SK-N-MC (cell line): Measurements from ENCODE around the gene NSD1.

Source experiments
- EZH2 ChIP-seq: fragments of 200-600 bp; sonication (generic); IDR thresholded peaks from one replicate; pipeline ENCODE4 v1.6.1; 2017; ENCODE audit warnings: antibody characterized with exemption
- FOXP2 ChIP-seq: optimal IDR thresholded peaks from 2 replicates; pipeline ENCODE3; 2011; ENCODE audit warnings: mild to moderate bottlenecking, moderate library complexity; ENCODE audit not compliant: insufficient read depth; ENCODE audit errors: extremely low read length, control extremely low read depth
- POLR2AphosphoS5 ChIP-seq: IDR thresholded peaks from 2 replicates; pipeline ENCODE4 v1.6.1; 2012; ENCODE audit warnings: mild to moderate bottlenecking, low read depth, low read length, borderline replicate concordance

GRCh38 chr5:177310332-177310731 lies 176.8 kb downstream of the NSD1 start:
- no peak for TF ChIP-seq EZH2
- no peak for TF ChIP-seq POLR2AphosphoS5
- no peak for TF ChIP-seq FOXP2
